PC-3 (cell line): ENCODE data around the gene PACSIN1. TPM values are rescaled to one million over a fixed set of nuclear protein-coding genes. Genes with fewer than 3 reads are reported as not detected.

Experiments used
- ATAC-seq: fragments of 200-7000 bp; cut with Tn5 transposase; 2 replicates; pipeline ENCODE4 v1.9.1; 2020; ENCODE audit warnings: mild to moderate bottlenecking, moderate library complexity
- BruUV-seq: library from RNA; stranded (reverse); fragments of 400-500 nt; replicated peaks from 2 replicates; lab custom pipeline; 2021; lab: Mats Ljungman, UMichigan
- CTCF ChIA-PET: fragments of 300-600 bp; sonication (Branson Sonifier 250); formaldehyde crosslinking; loops from one replicate; lab custom pipeline; 2022; ENCODE audit warnings: antibody characterized with exemption; lab: Charles Lee
- POLR2A ChIA-PET: fragments of 300-600 bp; sonication (Branson Sonifier 250); formaldehyde crosslinking; loops from one replicate; lab custom pipeline; 2022; ENCODE audit warnings: antibody characterized with exemption; ENCODE audit not compliant: unreplicated experiment; lab: Charles Lee
- DNase-seq: peaks from one replicate; pipeline ENCODE4 v3.0.0-alpha.2; 2015
- H2AFZ ChIP-seq: fragments of 300-600 bp; sonication (generic); 2 replicates; pipeline ENCODE4 v1.6.0; 2016; ENCODE audit warnings: antibody characterized with exemption, low read length
- H3F3A ChIP-seq: fragments of 300-600 bp; sonication (generic); one replicate; pipeline ENCODE4 v1.6.0; 2017; ENCODE audit warnings: antibody characterized with exemption, low read length, control low read depth, mild to moderate bottlenecking; ENCODE audit not compliant: unreplicated experiment
- H3K27ac ChIP-seq: fragments of 300-600 bp; sonication (generic); 2 replicates; pipeline ENCODE4 v1.5.1; 2016; ENCODE audit warnings: mild to moderate bottlenecking, low read length
- H3K27me3 ChIP-seq: fragments of 300-600 bp; sonication (generic); 2 replicates; pipeline ENCODE4 v1.6.1; 2016; ENCODE audit warnings: low read length, mixed read lengths
- H3K36me3 ChIP-seq: fragments of 300-600 bp; sonication (generic); 2 replicates; pipeline ENCODE4 v1.6.1; 2016; ENCODE audit warnings: low read depth, mixed run types, low read length, mixed read lengths
- H3K4me1 ChIP-seq: fragments of 300-600 bp; sonication (generic); 2 replicates; pipeline ENCODE4 v1.5.1; 2016; ENCODE audit warnings: low read length; ENCODE audit not compliant: insufficient read depth
- H3K4me2 ChIP-seq: fragments of 300-600 bp; sonication (generic); 2 replicates; pipeline ENCODE4 v1.6.0; 2016; ENCODE audit warnings: low read length
- H3K4me3 ChIP-seq: fragments of 300-600 bp; sonication (generic); 2 replicates; pipeline ENCODE4 v1.5.1; 2016; ENCODE audit warnings: mild to moderate bottlenecking, low read length, mixed read lengths
- H3K79me2 ChIP-seq: fragments of 300-600 bp; sonication (generic); 2 replicates; pipeline ENCODE4 v1.6.1; 2017; ENCODE audit warnings: low read length, mixed read lengths
- H3K9ac ChIP-seq: fragments of 300-600 bp; sonication (generic); 2 replicates; pipeline ENCODE4 v1.6.0; 2016; ENCODE audit warnings: mild to moderate bottlenecking, low read length
- H3K9me2 ChIP-seq: fragments of 300-600 bp; sonication (generic); replicated peaks from 2 replicates; pipeline ENCODE4 v1.6.1; 2016; ENCODE audit warnings: mixed run types, low read length, mixed read lengths
- H3K9me3 ChIP-seq: fragments of 300-600 bp; sonication (generic); 2 replicates; pipeline ENCODE4 v1.6.1; 2016; ENCODE audit warnings: low read length, mixed read lengths
- H4K20me1 ChIP-seq: fragments of 300-600 bp; sonication (generic); 2 replicates; pipeline ENCODE4 v1.6.1; 2016; ENCODE audit warnings: low read length, mixed read lengths
- EZH2 ChIP-seq: fragments of 300-600 bp; sonication (generic); IDR thresholded peaks from one replicate; pipeline ENCODE4 v1.6.1; 2017; ENCODE audit warnings: antibody characterized with exemption, mild to moderate bottlenecking, low read length; ENCODE audit not compliant: unreplicated experiment
- EZH2phosphoT487 ChIP-seq: fragments of 300-600 bp; sonication (generic); IDR thresholded peaks from 2 replicates; pipeline ENCODE4 v1.6.1; 2018; ENCODE audit warnings: mild to moderate bottlenecking, antibody characterized with exemption, low read length, borderline replicate concordance
- intact Hi-C: fragments of 100-400 bp; cut with micrococcal nuclease; formaldehyde crosslinking; loops from 2 replicates; pipeline ENCODE4 v1.9.0; 2023
- total RNA-seq: library from RNA; depleted of rRNA; stranded (reverse); fragments of >200 nt; gene quantifications from 2 replicates; pipeline ENCODE4 v1.2.3, GENCODE V29; 2014
- TF ChIP-seq, protein P1 (sequence below): fragments of 300-600 bp; sonication (generic); conservative IDR thresholded peaks from 2 replicates; pipeline ENCODE4 v1.5.1; 2017; ENCODE audit warnings: antibody characterized with exemption, low read depth, mild to moderate bottlenecking, low read length

PACSIN1 gene
- total RNA-seq, 1 experiment from 2014 or later: 2.3 TPM

DNA sequence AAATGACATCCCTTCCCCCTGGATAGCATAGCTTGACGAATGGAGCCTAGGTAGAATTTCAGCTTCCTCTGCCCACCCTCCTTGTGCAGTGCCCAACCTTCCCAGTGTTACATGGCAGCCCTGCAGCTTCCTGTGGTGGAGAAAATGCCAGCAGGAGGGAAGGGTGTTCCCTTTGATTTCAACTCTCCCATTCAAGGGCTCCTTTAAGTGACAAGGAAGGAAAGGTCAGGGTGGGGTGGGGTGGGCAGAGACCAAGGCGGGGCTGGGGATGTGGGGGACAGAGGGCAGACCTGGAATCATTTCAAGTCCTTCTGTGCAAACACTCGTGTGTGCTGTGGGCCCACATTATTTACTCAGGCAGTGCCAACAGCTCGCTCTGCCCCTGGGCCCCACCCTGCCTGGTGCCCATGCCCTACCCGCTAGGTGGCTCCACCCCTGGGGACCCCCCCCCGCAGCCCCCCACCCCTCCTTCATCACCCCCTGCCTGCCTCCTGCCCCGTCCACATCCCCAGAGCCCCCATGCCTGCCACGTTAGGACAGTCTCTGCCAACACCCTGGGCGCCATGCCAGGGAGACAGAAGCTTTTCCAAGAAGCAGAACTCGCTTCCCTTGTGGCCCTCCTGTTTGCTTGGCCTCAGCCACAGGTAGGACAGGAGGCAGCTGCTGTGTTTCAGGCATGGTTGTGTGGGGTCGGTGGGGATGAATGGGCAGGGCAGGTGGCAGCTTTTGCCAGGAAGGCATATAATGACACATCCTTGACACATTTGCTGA is 80.9 kb downstream of the PACSIN1 start:
- H3K9me3 ChIP-seq: no peaks in the 10 kb centered on the region
- no peak overlapping the region for H2AFZ ChIP-seq
- ChIA-PET CTCF (interaction anchor here (0.6 to 0.7 kb wide), 2 partner anchors 86 to 87 kb away, joined by 3 read pairs; no protein-coding TSS in a partner anchor), POLR2A (interaction anchor here (0.7 to 0.8 kb wide), 2 partner anchors 10 to 33 kb away, joined by 3 to 14 read pairs; no protein-coding TSS in a partner anchor)
- H3K9ac ChIP-seq: peak overlapping the region; percentile 62
- H3K27ac ChIP-seq: peak overlapping the region; percentile 94
- peak; percentile 64 for ATAC-seq
- no TSS peak for BruUV-seq
- H3K27me3 ChIP-seq: no peaks in the 10 kb centered on the region
- peak overlapping the region; percentile 48 for H3K4me3 ChIP-seq
- no peaks in the 10 kb centered on the region for H3K9me2 ChIP-seq
- H3K79me2 ChIP-seq: peaks cover 44% of the 10 kb centered on the region
- peak; percentile 92 for DNase-seq
- H3K4me2 ChIP-seq: peak overlapping the region; percentile 79
- peaks cover 9% of the 10 kb centered on the region for H3F3A ChIP-seq
- H3K36me3 ChIP-seq: no peaks in the 10 kb centered on the region
- H3K4me1 ChIP-seq: peaks cover 59% of the 10 kb centered on the region
- TF ChIP-seq EZH2phosphoT487: no peak
- TF ChIP-seq EZH2: no peak
- TF ChIP-seq, protein P1, sequence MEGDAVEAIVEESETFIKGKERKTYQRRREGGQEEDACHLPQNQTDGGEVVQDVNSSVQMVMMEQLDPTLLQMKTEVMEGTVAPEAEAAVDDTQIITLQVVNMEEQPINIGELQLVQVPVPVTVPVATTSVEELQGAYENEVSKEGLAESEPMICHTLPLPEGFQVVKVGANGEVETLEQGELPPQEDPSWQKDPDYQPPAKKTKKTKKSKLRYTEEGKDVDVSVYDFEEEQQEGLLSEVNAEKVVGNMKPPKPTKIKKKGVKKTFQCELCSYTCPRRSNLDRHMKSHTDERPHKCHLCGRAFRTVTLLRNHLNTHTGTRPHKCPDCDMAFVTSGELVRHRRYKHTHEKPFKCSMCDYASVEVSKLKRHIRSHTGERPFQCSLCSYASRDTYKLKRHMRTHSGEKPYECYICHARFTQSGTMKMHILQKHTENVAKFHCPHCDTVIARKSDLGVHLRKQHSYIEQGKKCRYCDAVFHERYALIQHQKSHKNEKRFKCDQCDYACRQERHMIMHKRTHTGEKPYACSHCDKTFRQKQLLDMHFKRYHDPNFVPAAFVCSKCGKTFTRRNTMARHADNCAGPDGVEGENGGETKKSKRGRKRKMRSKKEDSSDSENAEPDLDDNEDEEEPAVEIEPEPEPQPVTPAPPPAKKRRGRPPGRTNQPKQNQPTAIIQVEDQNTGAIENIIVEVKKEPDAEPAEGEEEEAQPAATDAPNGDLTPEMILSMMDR: no peak
- intact Hi-C loops: loop anchor here (1.0 kb wide), 1 partner anchor 19 kb away; no protein-coding TSS in a partner anchor
- H4K20me1 ChIP-seq: no peaks in the 10 kb centered on the region

GRCh38 chr6:34547701-34548644 is 82.1 kb downstream of the PACSIN1 start:
- H3F3A ChIP-seq: peaks cover 9% of the 10 kb centered on the region

More at GRCh38 chr6:34547701-34548644, 82.1 kb downstream of the PACSIN1 start:
- no peaks in the 10 kb centered on the region for H3K9me3 ChIP-seq
- no peaks in the 10 kb centered on the region for H3K27me3 ChIP-seq
- H3K36me3 ChIP-seq: peaks cover 7% of the 10 kb centered on the region
- ChIA-PET POLR2A (no interaction called here), CTCF (interaction anchor here (1.4 kb wide), 1 partner anchor 88 kb away, joined by 4 read pairs; no protein-coding TSS in a partner anchor)
- intact Hi-C loops: loop anchor here (1.0 kb wide), 1 partner anchor 21 kb away; no protein-coding TSS in a partner anchor
- H3K27ac ChIP-seq: peak overlapping the region; percentile 94
- no peaks in the 10 kb centered on the region for H3K9me2 ChIP-seq
- ATAC-seq (peak; percentile 47), DNase-seq (peak; percentile 74)
- peak overlapping the region; percentile 77 for H3K4me2 ChIP-seq
- H3K79me2 ChIP-seq: peaks cover 56% of the 10 kb centered on the region
- H3K4me3 ChIP-seq: peak overlapping the region; percentile 39; the same call in 1 of the 2 replicates
- peak overlapping the region; percentile 62 for H3K9ac ChIP-seq
- no peak overlapping the region for H2AFZ ChIP-seq
- no peaks in the 10 kb centered on the region for H4K20me1 ChIP-seq
- TSS peak; percentile 88 for BruUV-seq
- H3K4me1 ChIP-seq: peaks cover 71% of the 10 kb centered on the region
- TF ChIP-seq, protein P1: no peak
- TF ChIP-seq EZH2phosphoT487 (no peak), EZH2 (no peak)
